Panc1 (cell line): ENCODE data around the gene KRTAP5-6. TPM values are rescaled to one million over a fixed set of nuclear protein-coding genes. Genes with fewer than 3 reads are reported as not detected.

ENCODE experiments used
- ATAC-seq: fragments of 200-7000 bp; cut with Tn5 transposase; 2 replicates; pipeline ENCODE4 v1.9.1; 2020; ENCODE audit warnings: mild to moderate bottlenecking, moderate library complexity
- BruUV-seq: library from RNA; stranded (reverse); fragments of 400-500 nt; replicated peaks from 2 replicates; lab custom pipeline; 2021; lab: Mats Ljungman, UMichigan
- CTCF ChIA-PET: fragments of 300-600 bp; sonication (Branson Sonifier 250); formaldehyde crosslinking; loops from one replicate; lab custom pipeline; 2022; ENCODE audit warnings: antibody characterized with exemption; lab: Charles Lee
- POLR2A ChIA-PET: fragments of 300-600 bp; sonication (Branson Sonifier 250); formaldehyde crosslinking; loops from one replicate; lab custom pipeline; 2022; ENCODE audit warnings: antibody characterized with exemption; lab: Charles Lee
- DNase-seq: peaks from one replicate; pipeline ENCODE4 v3.0.0-alpha.2; 2010; ENCODE audit warnings: low read depth, low spot score
- H3K27ac ChIP-seq: 2 replicates; pipeline ENCODE4 v1.5.1; 2011; ENCODE audit warnings: mild to moderate bottlenecking, low read length, inconsistent platforms
- H3K27me3 ChIP-seq: fragments of 200-500 bp; sonication (Bioruptor generic); 2 replicates; pipeline ENCODE4 v1.6.0; 2014; ENCODE audit warnings: low read length, inconsistent platforms; ENCODE audit not compliant: control insufficient read depth, insufficient read depth
- H3K36me3 ChIP-seq: fragments of 200-500 bp; sonication (Bioruptor generic); 2 replicates; pipeline ENCODE4 v1.5.1; 2014; ENCODE audit warnings: inconsistent platforms, mild to moderate bottlenecking, low read length, moderate library complexity; ENCODE audit not compliant: control insufficient read depth, insufficient read depth
- H3K4me1 ChIP-seq: 2 replicates; pipeline ENCODE4 v1.5.1; 2011; ENCODE audit warnings: inconsistent platforms, mild to moderate bottlenecking, low read length, moderate library complexity; ENCODE audit not compliant: control insufficient read depth, insufficient read depth
- H3K4me3 ChIP-seq, 2 experiments: 2 replicates each; pipeline ENCODE4 v1.5.1; 2011 to 2012; ENCODE audit warnings: low read depth in 2 of 2, low read length in 2 of 2, mild to moderate bottlenecking in 2 of 2, inconsistent platforms in 1 of 2, moderate library complexity in 1 of 2
- H3K9me3 ChIP-seq: fragments of 200-500 bp; sonication (Bioruptor generic); 2 replicates; pipeline ENCODE4 v1.5.1; 2014; ENCODE audit warnings: low read depth, mild to moderate bottlenecking, inconsistent platforms, low read length, moderate library complexity; ENCODE audit not compliant: control insufficient read depth, insufficient read depth
- CTCF ChIP-seq: fragments of 450-650 bp; IDR thresholded peaks from 2 replicates; pipeline ENCODE4 v1.5.1; 2017; ENCODE audit warnings: mild to moderate bottlenecking
- POLR2AphosphoS5 ChIP-seq: IDR thresholded peaks from 2 replicates; pipeline ENCODE4 v1.6.1; 2012; ENCODE audit warnings: mild to moderate bottlenecking, low read depth, low read length, moderate library complexity
- SIN3A ChIP-seq: IDR thresholded peaks from 2 replicates; pipeline ENCODE4 v1.6.1; 2012; ENCODE audit warnings: low read depth, mild to moderate bottlenecking, low read length, moderate library complexity, borderline replicate concordance; ENCODE audit not compliant: insufficient read depth
- TCF7L2 ChIP-seq: IDR thresholded peaks from 2 replicates; pipeline ENCODE4 v1.6.1; 2011; ENCODE audit warnings: mild to moderate bottlenecking, low read depth, low read length, inconsistent platforms
- in situ Hi-C: cut with HindIII; loops from 2 replicates; pipeline ENCODE4 v1.10.0; 2016; ENCODE audit warnings: low sequenced_read_pairs, low pct_unique_long_range_greater_than_20kb
- intact Hi-C: fragments of 100-400 bp; cut with micrococcal nuclease; formaldehyde crosslinking; loops from one replicate; pipeline ENCODE4 v1.10.0; 2022; ENCODE audit not compliant: unreplicated experiment
- total RNA-seq: library from RNA; stranded (reverse); gene quantifications from one replicate; pipeline ENCODE4 v1.2.1, GENCODE V29; 2021; ENCODE audit not compliant: unreplicated experiment
- TF ChIP-seq, protein P1 (sequence below), 2 experiments: IDR thresholded peaks; 2 replicates each; pipeline ENCODE4 v1.6.1; 2011 to 2012; ENCODE audit warnings: low read depth in 2 of 2, control low read depth in 1 of 2, low read length in 1 of 2, mild to moderate bottlenecking in 1 of 2, moderate library complexity in 1 of 2; ENCODE audit not compliant: insufficient read depth in 1 of 2

Gene KRTAP5-6
- total RNA-seq, 1 experiment from 2014 or later, result not detected

- Histone ChIP-seq H3K27ac (no peak overlapping the region), H3K36me3 (no peaks in the 10 kb centered on the region), H3K9me3 (no peaks in the 10 kb centered on the region), H3K4me3 (no peak overlapping the region), H3K27me3 (no peaks in the 10 kb centered on the region), H3K4me1 (no peaks in the 10 kb centered on the region)
- no peak for ATAC-seq
- in situ Hi-C loops (no loop called here), intact Hi-C loops (no loop called here)
- POLR2A ChIA-PET, result interaction anchor here (0.9 kb wide), 1 partner anchor 9 kb away, joined by 3 read pairs; no protein-coding TSS in a partner anchor
- TF ChIP-seq, protein P1, sequence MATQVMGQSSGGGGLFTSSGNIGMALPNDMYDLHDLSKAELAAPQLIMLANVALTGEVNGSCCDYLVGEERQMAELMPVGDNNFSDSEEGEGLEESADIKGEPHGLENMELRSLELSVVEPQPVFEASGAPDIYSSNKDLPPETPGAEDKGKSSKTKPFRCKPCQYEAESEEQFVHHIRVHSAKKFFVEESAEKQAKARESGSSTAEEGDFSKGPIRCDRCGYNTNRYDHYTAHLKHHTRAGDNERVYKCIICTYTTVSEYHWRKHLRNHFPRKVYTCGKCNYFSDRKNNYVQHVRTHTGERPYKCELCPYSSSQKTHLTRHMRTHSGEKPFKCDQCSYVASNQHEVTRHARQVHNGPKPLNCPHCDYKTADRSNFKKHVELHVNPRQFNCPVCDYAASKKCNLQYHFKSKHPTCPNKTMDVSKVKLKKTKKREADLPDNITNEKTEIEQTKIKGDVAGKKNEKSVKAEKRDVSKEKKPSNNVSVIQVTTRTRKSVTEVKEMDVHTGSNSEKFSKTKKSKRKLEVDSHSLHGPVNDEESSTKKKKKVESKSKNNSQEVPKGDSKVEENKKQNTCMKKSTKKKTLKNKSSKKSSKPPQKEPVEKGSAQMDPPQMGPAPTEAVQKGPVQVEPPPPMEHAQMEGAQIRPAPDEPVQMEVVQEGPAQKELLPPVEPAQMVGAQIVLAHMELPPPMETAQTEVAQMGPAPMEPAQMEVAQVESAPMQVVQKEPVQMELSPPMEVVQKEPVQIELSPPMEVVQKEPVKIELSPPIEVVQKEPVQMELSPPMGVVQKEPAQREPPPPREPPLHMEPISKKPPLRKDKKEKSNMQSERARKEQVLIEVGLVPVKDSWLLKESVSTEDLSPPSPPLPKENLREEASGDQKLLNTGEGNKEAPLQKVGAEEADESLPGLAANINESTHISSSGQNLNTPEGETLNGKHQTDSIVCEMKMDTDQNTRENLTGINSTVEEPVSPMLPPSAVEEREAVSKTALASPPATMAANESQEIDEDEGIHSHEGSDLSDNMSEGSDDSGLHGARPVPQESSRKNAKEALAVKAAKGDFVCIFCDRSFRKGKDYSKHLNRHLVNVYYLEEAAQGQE (IDR thresholded peaks at IDR 0.05; ENCODE audit: insufficient read depth in 1 of 2, low read depth in 2 of 2, low read length in 1 of 2), result no peak
- TF ChIP-seq CTCF, result no peak
- no peak for TF ChIP-seq SIN3A
- TF ChIP-seq TCF7L2, result no peak
- TF ChIP-seq POLR2AphosphoS5, result no peak
- CTCF ChIA-PET, result interaction anchor here (2.1 to 2.2 kb wide), 2 partner anchors 14 to 125 kb away, joined by 7 to 25 read pairs; no protein-coding TSS in a partner anchor
- no TSS peak for BruUV-seq
- no peak for DNase-seq
These were observed 10.8 kb downstream of the KRTAP5-6 start for GRCh38 chr11:1707751-1708150.

GRCh38 chr11:1708716-1709115 is 11.7 kb downstream of the KRTAP5-6 start:
- H3K27me3 ChIP-seq, result no peaks in the 10 kb centered on the region
- intact Hi-C loops (no loop called here), in situ Hi-C loops (no loop called here)
- DNase-seq, result no peak
- no peak overlapping the region for H3K4me3 ChIP-seq
- H3K9me3 ChIP-seq, result no peaks in the 10 kb centered on the region
- no peaks in the 10 kb centered on the region for H3K4me1 ChIP-seq
- no TSS peak for BruUV-seq
- no peak for TF ChIP-seq TCF7L2
- TF ChIP-seq SIN3A, result no peak
- TF ChIP-seq CTCF, result no peak
- no peak for TF ChIP-seq POLR2AphosphoS5
- TF ChIP-seq, protein P1 (IDR thresholded peaks at IDR 0.05; ENCODE audit: insufficient read depth in 1 of 2, low read depth in 2 of 2, low read length in 1 of 2), result no peak
- no peaks in the 10 kb centered on the region for H3K36me3 ChIP-seq
- CTCF ChIA-PET, result no interaction called here
- ATAC-seq, result no peak
- POLR2A ChIA-PET, result no interaction called here
- H3K27ac ChIP-seq, result no peak overlapping the region
